Uterus (tissue), 4 donors: ENCODE data around the gene TRABD2B. TPM values are rescaled to one million over a fixed set of nuclear protein-coding genes. Genes with fewer than 3 reads are reported as not detected.
A peak's percentile ranks its signal among the peaks of the same experiment; 100 is the strongest.

Source experiments
- DNase-seq, 2 donors: peaks; one replicate each; pipeline ENCODE4 v3.0.0-alpha.2; 2019 to 2020
- H3K27ac ChIP-seq, 2 donors: fragments of 200-600 bp; sonication (generic); 1 replicate in 1 of 2; 2 replicates in 1 of 2; pipeline ENCODE4 v1.5.1; 2016 to 2018
- H3K27me3 ChIP-seq, 2 donors: fragments of 200-600 bp; sonication (generic); one replicate each; pipeline ENCODE4 v1.5.1; 2018 to 2019; ENCODE audit warnings: control low read depth in 1 of 2
- H3K36me3 ChIP-seq, 2 donors: fragments of 200-600 bp; sonication (generic); one replicate each; pipeline ENCODE4 v1.5.1; 2019; ENCODE audit warnings: control low read depth in 1 of 2
- H3K4me1 ChIP-seq, 2 donors: fragments of 200-600 bp; sonication (generic); one replicate each; pipeline ENCODE4 v1.5.1; 2018 to 2019; ENCODE audit warnings: control low read depth in 1 of 2
- H3K4me3 ChIP-seq, 2 donors: fragments of 200-600 bp; sonication (generic); 1 replicate in 1 of 2; 2 replicates in 1 of 2; pipeline ENCODE4 v1.5.1; 2018 to 2019; ENCODE audit warnings: mild to moderate bottlenecking in 1 of 2
- H3K9me3 ChIP-seq, 2 donors: fragments of 200-600 bp; sonication (generic); one replicate each; pipeline ENCODE4 v1.5.1; 2019; ENCODE audit warnings: control low read depth in 1 of 2
- POLR2A ChIP-seq, 2 donors: fragments of 450-650 bp; IDR thresholded peaks; one replicate each; pipeline ENCODE4 v1.6.1; 2016; ENCODE audit warnings: antibody characterized with exemption in 2 of 2, mild to moderate bottlenecking in 1 of 2, moderate library complexity in 1 of 2
- intact Hi-C: fragments of 100-400 bp; cut with DNase I; formaldehyde crosslinking; loops from one replicate; pipeline ENCODE4 v1.15.1; 2023; ENCODE audit warnings: low total_unique reads
- total RNA-seq, 4 donors: library from RNA; depleted of rRNA in 3 of 4; stranded (reverse); fragments of >200 nt in 3 of 4; gene quantifications; one replicate each; pipeline versions ENCODE4 v1.1.0 to v1.2.4, GENCODE V29; 2014 to 2023
- TF ChIP-seq, protein P1 (sequence below), 4 experiments: fragments of 200-600 bp in 2 of 4; fragments of 450-650 bp in 2 of 4; sonication (generic) in 2 of 4; IDR thresholded peaks; one replicate each; pipeline ENCODE4 v1.5.1; 2016 to 2019; ENCODE audit warnings: antibody characterized with exemption in 4 of 4, mild to moderate bottlenecking in 2 of 4, moderate library complexity in 1 of 4
- donor health status: DM: yes; HTN: yes; CAD: no.

The TRABD2B gene
- total RNA-seq, 4 donors from 2014 or later, result under 0.01 to 1.6 (median 1.0) TPM

- Histone ChIP-seq H3K9me3 (no peaks in the 10 kb centered on the region), H3K36me3 (no peaks in the 10 kb centered on the region), H3K27me3 (no peaks in the 10 kb centered on the region), H3K4me1 (no peaks in the 10 kb centered on the region), H3K4me3 (no peak overlapping the region), H3K27ac (no peak overlapping the region)
- no peak for DNase-seq
- intact Hi-C loops, result no loop called here
- TF ChIP-seq, protein P1, sequence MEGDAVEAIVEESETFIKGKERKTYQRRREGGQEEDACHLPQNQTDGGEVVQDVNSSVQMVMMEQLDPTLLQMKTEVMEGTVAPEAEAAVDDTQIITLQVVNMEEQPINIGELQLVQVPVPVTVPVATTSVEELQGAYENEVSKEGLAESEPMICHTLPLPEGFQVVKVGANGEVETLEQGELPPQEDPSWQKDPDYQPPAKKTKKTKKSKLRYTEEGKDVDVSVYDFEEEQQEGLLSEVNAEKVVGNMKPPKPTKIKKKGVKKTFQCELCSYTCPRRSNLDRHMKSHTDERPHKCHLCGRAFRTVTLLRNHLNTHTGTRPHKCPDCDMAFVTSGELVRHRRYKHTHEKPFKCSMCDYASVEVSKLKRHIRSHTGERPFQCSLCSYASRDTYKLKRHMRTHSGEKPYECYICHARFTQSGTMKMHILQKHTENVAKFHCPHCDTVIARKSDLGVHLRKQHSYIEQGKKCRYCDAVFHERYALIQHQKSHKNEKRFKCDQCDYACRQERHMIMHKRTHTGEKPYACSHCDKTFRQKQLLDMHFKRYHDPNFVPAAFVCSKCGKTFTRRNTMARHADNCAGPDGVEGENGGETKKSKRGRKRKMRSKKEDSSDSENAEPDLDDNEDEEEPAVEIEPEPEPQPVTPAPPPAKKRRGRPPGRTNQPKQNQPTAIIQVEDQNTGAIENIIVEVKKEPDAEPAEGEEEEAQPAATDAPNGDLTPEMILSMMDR (IDR thresholded peaks at IDR 0.05), result no peak
- TF ChIP-seq POLR2A (IDR thresholded peaks at IDR 0.05), result no peak
These were observed 6.9 kb downstream of the TRABD2B start for GRCh38 chr1:47990286-47990685.

GRCh38 chr1:47987601-47988000, 9.6 kb downstream of the TRABD2B start:
- Histone ChIP-seq H3K4me1 (no peaks in the 10 kb centered on the region), H3K9me3 (no peaks in the 10 kb centered on the region), H3K4me3 (no peak overlapping the region), H3K36me3 (no peaks in the 10 kb centered on the region), H3K27me3 (no peaks in the 10 kb centered on the region), H3K27ac (peak overlapping the region in 1 of 2 donors; percentile 57)
- TF ChIP-seq POLR2A (IDR thresholded peaks at IDR 0.05), result no peak
- no peak for DNase-seq
- intact Hi-C loops, result no loop called here

- Histone ChIP-seq H3K27ac (peak overlapping the region; percentile 24 to 57), H3K27me3 (no peaks in the 10 kb centered on the region), H3K9me3 (no peaks in the 10 kb centered on the region), H3K36me3 (no peaks in the 10 kb centered on the region), H3K4me3 (no peak overlapping the region), H3K4me1 (no peaks in the 10 kb centered on the region)
- intact Hi-C loops, result no loop called here
- TF ChIP-seq, protein P1 (IDR thresholded peaks at IDR 0.05), result no peak
- no peak for TF ChIP-seq POLR2A (IDR thresholded peaks at IDR 0.05)
- DNase-seq, result peak; percentile 23 to 37
These were observed 10.4 kb downstream of the TRABD2B start for GRCh38 chr1:47986761-47987200.

- TF ChIP-seq, protein P1 (IDR thresholded peaks at IDR 0.05), result no peak
- no peak for TF ChIP-seq POLR2A (IDR thresholded peaks at IDR 0.05)
- H3K27me3 ChIP-seq, result no peaks in the 10 kb centered on the region
- H3K9me3 ChIP-seq, result no peaks in the 10 kb centered on the region
- DNase-seq, result no peak
- no peak overlapping the region for H3K4me3 ChIP-seq
- intact Hi-C loops, result no loop called here
- H3K27ac ChIP-seq, result no peak overlapping the region
- H3K36me3 ChIP-seq, result no peaks in the 10 kb centered on the region
- no peaks in the 10 kb centered on the region for H3K4me1 ChIP-seq
These were observed 12.2 kb downstream of the TRABD2B start for GRCh38 chr1:47985018-47985417.

DNA sequence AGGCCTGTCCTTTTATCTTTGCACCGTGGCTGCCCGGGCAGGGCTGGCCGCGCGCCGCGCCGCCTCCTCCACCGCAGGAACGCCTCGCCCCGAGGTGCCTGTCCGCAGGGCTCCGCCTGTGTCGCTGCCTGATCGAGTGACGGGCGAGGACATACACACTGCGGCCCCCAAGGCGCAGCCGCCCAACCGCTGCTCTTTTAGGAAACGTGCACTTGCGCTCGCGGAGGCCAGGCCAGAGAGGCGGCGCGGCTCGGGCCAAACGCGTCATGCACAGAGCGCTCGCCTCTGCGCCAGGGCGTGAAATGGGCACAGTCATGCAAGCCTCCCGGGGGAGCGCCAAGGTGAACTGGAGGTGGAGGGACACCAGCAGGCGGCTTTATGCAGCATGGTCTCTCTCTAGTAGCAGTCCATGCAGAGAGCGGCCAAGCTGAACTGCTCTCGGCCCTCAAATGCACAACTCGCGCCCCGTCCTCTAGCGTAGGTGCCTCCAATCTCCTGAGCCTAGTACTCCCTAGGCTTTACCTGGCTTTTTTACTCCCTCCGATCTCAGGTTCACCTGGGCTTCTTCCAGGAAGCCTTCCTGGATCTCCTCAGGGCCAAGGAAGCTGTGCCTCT, 12.9 kb downstream of the TRABD2B start:
- Histone ChIP-seq H3K36me3 (no peaks in the 10 kb centered on the region), H3K27me3 (no peaks in the 10 kb centered on the region), H3K4me1 (no peaks in the 10 kb centered on the region), H3K4me3 (no peak overlapping the region), H3K9me3 (no peaks in the 10 kb centered on the region), H3K27ac (no peak overlapping the region)
- intact Hi-C loops, result no loop called here
- no peak for DNase-seq
- TF ChIP-seq POLR2A (IDR thresholded peaks at IDR 0.05), result no peak
- TF ChIP-seq, protein P1 (IDR thresholded peaks at IDR 0.05), result no peak
